ENCODE measurements around the gene GADD45G.

Gene GADD45G

GRCh38 chr9:89594811-89595550 lies 9.8 kb upstream of the GADD45G start:
- H3K36me3 ChIP-seq (ENCODE audit: insufficient read depth, low read length): no peaks in the 10 kb centered on the region
- H3K27me3 ChIP-seq (ENCODE audit: control insufficient read depth in 1 of 2, insufficient read depth in 2 of 2, low read length in 2 of 2): no peaks in the 10 kb centered on the region
- H3K9ac ChIP-seq (ENCODE audit: low read length): no peak overlapping the region
- no peaks in the 10 kb centered on the region for H3K4me1 ChIP-seq (ENCODE audit: insufficient read depth, low read length)
- H3K27ac ChIP-seq (ENCODE audit: low read depth, low read length): no peak overlapping the region
- no peak overlapping the region for H3K4me3 ChIP-seq (ENCODE audit: low read depth in 1 of 2, low read length in 2 of 2)
- no peaks in the 10 kb centered on the region for H3K9me3 ChIP-seq (ENCODE audit: low read length)

- no peaks in the 10 kb centered on the region for H3K4me1 ChIP-seq (ENCODE audit: insufficient read depth, low read length)
- H3K9me3 ChIP-seq (ENCODE audit: low read length): no peaks in the 10 kb centered on the region
- H3K4me3 ChIP-seq (ENCODE audit: low read depth in 1 of 2, low read length in 2 of 2): no peak overlapping the region
- no peak overlapping the region for H3K9ac ChIP-seq (ENCODE audit: low read length)
- H3K27me3 ChIP-seq (ENCODE audit: control insufficient read depth in 1 of 2, insufficient read depth in 2 of 2, low read length in 2 of 2): no peaks in the 10 kb centered on the region
- no peak overlapping the region for H3K27ac ChIP-seq (ENCODE audit: low read depth, low read length)
- H3K36me3 ChIP-seq (ENCODE audit: insufficient read depth, low read length): no peaks in the 10 kb centered on the region
Measured at GRCh38 chr9:89595646-89596045, 9.2 kb upstream of the GADD45G start.

GRCh38 chr9:89596937-89597555 lies 7.8 kb upstream of the GADD45G start:
- H3K27me3 ChIP-seq (ENCODE audit: control insufficient read depth in 1 of 2, insufficient read depth in 2 of 2, low read length in 2 of 2): no peaks in the 10 kb centered on the region
- H3K4me3 ChIP-seq (ENCODE audit: low read depth in 1 of 2, low read length in 2 of 2): no peak overlapping the region
- H3K9ac ChIP-seq (ENCODE audit: low read length): no peak overlapping the region
- no peak overlapping the region for H3K27ac ChIP-seq (ENCODE audit: low read depth, low read length)
- H3K9me3 ChIP-seq (ENCODE audit: low read length): no peaks in the 10 kb centered on the region
- no peaks in the 10 kb centered on the region for H3K4me1 ChIP-seq (ENCODE audit: insufficient read depth, low read length)
- H3K36me3 ChIP-seq (ENCODE audit: insufficient read depth, low read length): no peaks in the 10 kb centered on the region

- H3K9me3 ChIP-seq (ENCODE audit: low read length): no peaks in the 10 kb centered on the region
- H3K27ac ChIP-seq (ENCODE audit: low read depth, low read length): no peak overlapping the region
- H3K9ac ChIP-seq (ENCODE audit: low read length): no peak overlapping the region
- no peak overlapping the region for H3K4me3 ChIP-seq (ENCODE audit: low read depth in 1 of 2, low read length in 2 of 2)
- no peaks in the 10 kb centered on the region for H3K27me3 ChIP-seq (ENCODE audit: control insufficient read depth in 1 of 2, insufficient read depth in 2 of 2, low read length in 2 of 2)
- no peaks in the 10 kb centered on the region for H3K4me1 ChIP-seq (ENCODE audit: insufficient read depth, low read length)
- H3K36me3 ChIP-seq (ENCODE audit: insufficient read depth, low read length): no peaks in the 10 kb centered on the region
Measured at GRCh38 chr9:89597711-89598362, 7.0 kb upstream of the GADD45G start.

GRCh38 chr9:89598363-89598713 lies 6.5 kb upstream of the GADD45G start:
- H3K36me3 ChIP-seq (ENCODE audit: insufficient read depth, low read length): no peaks in the 10 kb centered on the region

GRCh38 chr9:89598926-89599325 lies 5.9 kb upstream of the GADD45G start:
- no peaks in the 10 kb centered on the region for H3K9me3 ChIP-seq (ENCODE audit: low read length)

More at GRCh38 chr9:89598363-89598713, 6.5 kb upstream of the GADD45G start:
- no peak overlapping the region for H3K27ac ChIP-seq (ENCODE audit: low read depth, low read length)
- no peaks in the 10 kb centered on the region for H3K9me3 ChIP-seq (ENCODE audit: low read length)
- no peaks in the 10 kb centered on the region for H3K27me3 ChIP-seq (ENCODE audit: control insufficient read depth in 1 of 2, insufficient read depth in 2 of 2, low read length in 2 of 2)
- peaks cover 3% of the 10 kb centered on the region for H3K4me1 ChIP-seq (ENCODE audit: insufficient read depth, low read length)
- no peak overlapping the region for H3K4me3 ChIP-seq (ENCODE audit: low read depth in 1 of 2, low read length in 2 of 2)
- H3K9ac ChIP-seq (ENCODE audit: low read length): no peak overlapping the region

GRCh38 chr9:89600831-89601230 lies 4.0 kb upstream of the GADD45G start:
- no peak overlapping the region for H3K27ac ChIP-seq (ENCODE audit: low read depth, low read length)
- H3K9ac ChIP-seq (ENCODE audit: low read length): no peak overlapping the region
- H3K36me3 ChIP-seq (ENCODE audit: insufficient read depth, low read length): no peaks in the 10 kb centered on the region
- peaks cover 7% of the 10 kb centered on the region for H3K4me1 ChIP-seq (ENCODE audit: insufficient read depth, low read length)
- no peak overlapping the region for H3K4me3 ChIP-seq (ENCODE audit: low read depth in 1 of 2, low read length in 2 of 2)
- H3K27me3 ChIP-seq (ENCODE audit: control insufficient read depth in 1 of 2, insufficient read depth in 2 of 2, low read length in 2 of 2): no peaks in the 10 kb centered on the region
- H3K9me3 ChIP-seq (ENCODE audit: low read length): no peaks in the 10 kb centered on the region

More at GRCh38 chr9:89598926-89599325, 5.9 kb upstream of the GADD45G start:
- Histone ChIP-seq H3K4me3 (ENCODE audit: low read depth in 1 of 2, low read length in 2 of 2) (no peak overlapping the region), H3K9ac (ENCODE audit: low read length) (no peak overlapping the region), H3K27ac (ENCODE audit: low read depth, low read length) (no peak overlapping the region), H3K36me3 (ENCODE audit: insufficient read depth, low read length) (no peaks in the 10 kb centered on the region), H3K4me1 (ENCODE audit: insufficient read depth, low read length) (peaks cover 7% of the 10 kb centered on the region), H3K27me3 (ENCODE audit: control insufficient read depth in 1 of 2, insufficient read depth in 2 of 2, low read length in 2 of 2) (no peaks in the 10 kb centered on the region)

GRCh38 chr9:89601306-89601705 lies 3.5 kb upstream of the GADD45G start:
- no peaks in the 10 kb centered on the region for H3K36me3 ChIP-seq (ENCODE audit: insufficient read depth, low read length)
- no peaks in the 10 kb centered on the region for H3K27me3 ChIP-seq (ENCODE audit: control insufficient read depth in 1 of 2, insufficient read depth in 2 of 2, low read length in 2 of 2)
- peaks cover 7% of the 10 kb centered on the region for H3K4me1 ChIP-seq (ENCODE audit: insufficient read depth, low read length)
- H3K9ac ChIP-seq (ENCODE audit: low read length): no peak overlapping the region
- no peak overlapping the region for H3K27ac ChIP-seq (ENCODE audit: low read depth, low read length)
- H3K9me3 ChIP-seq (ENCODE audit: low read length): no peaks in the 10 kb centered on the region
- H3K4me3 ChIP-seq (ENCODE audit: low read depth in 1 of 2, low read length in 2 of 2): no peak overlapping the region

- no peak overlapping the region for H3K9ac ChIP-seq (ENCODE audit: low read length)
- no peaks in the 10 kb centered on the region for H3K9me3 ChIP-seq (ENCODE audit: low read length)
- no peaks in the 10 kb centered on the region for H3K27me3 ChIP-seq (ENCODE audit: control insufficient read depth in 1 of 2, insufficient read depth in 2 of 2, low read length in 2 of 2)
- H3K4me3 ChIP-seq (ENCODE audit: low read depth in 1 of 2, low read length in 2 of 2): no peak overlapping the region
- H3K27ac ChIP-seq (ENCODE audit: low read depth, low read length): no peak overlapping the region
- peaks cover 13% of the 10 kb centered on the region for H3K4me1 ChIP-seq (ENCODE audit: insufficient read depth, low read length)
- no peaks in the 10 kb centered on the region for H3K36me3 ChIP-seq (ENCODE audit: insufficient read depth, low read length)
Measured at GRCh38 chr9:89601856-89602562, 2.8 kb upstream of the GADD45G start.

- Histone ChIP-seq H3K9me3 (ENCODE audit: low read length) (no peaks in the 10 kb centered on the region), H3K27ac (ENCODE audit: low read depth, low read length) (peak overlapping the region; percentile 82), H3K27me3 (ENCODE audit: control insufficient read depth in 1 of 2, insufficient read depth in 2 of 2, low read length in 2 of 2) (no peaks in the 10 kb centered on the region), H3K36me3 (ENCODE audit: insufficient read depth, low read length) (no peaks in the 10 kb centered on the region), H3K4me3 (ENCODE audit: low read depth in 1 of 2, low read length in 2 of 2) (peak overlapping the region; percentile 73 to 80), H3K9ac (ENCODE audit: low read length) (peak overlapping the region; percentile 35), H3K4me1 (ENCODE audit: insufficient read depth, low read length) (peaks cover 21% of the 10 kb centered on the region)
Measured at GRCh38 chr9:89602978-89603766, 1.6 kb upstream of the GADD45G start.
